Measurements from ENCODE around the gene ARID1B. TPM values are rescaled to one million over a fixed set of nuclear protein-coding genes. Genes with fewer than 3 reads are reported as not detected.
A peak's percentile ranks its signal among the peaks of the same experiment; 100 is the strongest.

Gene ARID1B
- total and polyA plus RNA-seq, 2 of the 13 experiments (the other 11 are each of a cell fraction or from before 2014, with no cell fraction given): 20.1 to 32.6 TPM

- TF ChIP-seq ATF3 (CRISPR knock-in tag; IDR thresholded peaks at IDR 0.05): peak; percentile 14; the same call in 1 of the 2 replicates
- TF ChIP-seq ZNF224 (CRISPR knock-in tag; IDR thresholded peaks at IDR 0.05): no peak
- TF ChIP-seq TBL1XR1 (IDR thresholded peaks at IDR 0.05; ENCODE audit: borderline replicate concordance, low read length, partially characterized antibody): peak; percentile 16
- TF ChIP-seq ZFY (CRISPR knock-in tag; IDR thresholded peaks at IDR 0.05): peak; percentile 98
- peak; percentile 65; the same call in 1 of the 2 replicates for TF ChIP-seq RFXAP (CRISPR knock-in tag; IDR thresholded peaks at IDR 0.05; ENCODE audit: borderline replicate concordance)
- TF ChIP-seq FOXK2 (IDR thresholded peaks at IDR 0.05): no peak
- TF ChIP-seq FOXJ3 (CRISPR knock-in tag; IDR thresholded peaks at IDR 0.05; ENCODE audit: borderline replicate concordance): peak; percentile 4; the same call in 1 of the 2 replicates
- peak; percentile 87 for TF ChIP-seq MED1 (CRISPR knock-in tag; IDR thresholded peaks at IDR 0.05)
- peak; percentile 92; the same call in 1 of the 2 replicates for TF ChIP-seq ZNF580 (CRISPR knock-in tag; IDR thresholded peaks at IDR 0.05; ENCODE audit: borderline replicate concordance, low read depth)
- no peak; the same call in 1 of the 2 replicates for TF ChIP-seq BHLHE40 (IDR thresholded peaks at IDR 0.05; ENCODE audit: low read length)
- no peak for TF ChIP-seq ATM (IDR thresholded peaks at IDR 0.05; ENCODE audit: borderline replicate concordance)
- no peak; the same call in 1 of the 2 replicates for TF ChIP-seq ELF1 (CRISPR knock-in tag; IDR thresholded peaks at IDR 0.05)
- no peak; the same call in 1 of the 2 replicates for TF ChIP-seq HMG20A (CRISPR knock-in tag; IDR thresholded peaks at IDR 0.05; ENCODE audit: borderline replicate concordance)
- TF ChIP-seq SP4 (CRISPR knock-in tag; IDR thresholded peaks at IDR 0.05): peak; percentile 87
- TF ChIP-seq ZBTB37 (CRISPR knock-in tag; IDR thresholded peaks at IDR 0.05): no peak
- peak; percentile 57 for TF ChIP-seq NR1H2 (CRISPR knock-in tag; IDR thresholded peaks at IDR 0.05; ENCODE audit: borderline replicate concordance, low read depth)
- TF ChIP-seq DMAP1 (CRISPR knock-in tag; IDR thresholded peaks at IDR 0.05): peak; percentile 94
- TF ChIP-seq ZNF232 (CRISPR knock-in tag; IDR thresholded peaks at IDR 0.05; ENCODE audit: borderline replicate concordance): peak; percentile 1
- TF ChIP-seq TCF12 (IDR thresholded peaks at IDR 0.05): no peak
- TF ChIP-seq TCF12 (CRISPR knock-in tag; IDR thresholded peaks at IDR 0.05): peak; percentile 87
- peak; percentile 86; the same call in 1 of the 2 replicates for TF ChIP-seq GLI4 (CRISPR knock-in tag; IDR thresholded peaks at IDR 0.05; ENCODE audit: borderline replicate concordance)
- no peak; the same call in 1 of the 2 replicates for TF ChIP-seq ZFP1 (CRISPR knock-in tag; IDR thresholded peaks at IDR 0.05)
- peak; percentile 97 for TF ChIP-seq SAFB2 (CRISPR knock-in tag; IDR thresholded peaks at IDR 0.05; ENCODE audit: borderline replicate concordance, low read depth)
- no peak for TF ChIP-seq MED13 (CRISPR knock-in tag; IDR thresholded peaks at IDR 0.05)
- TF ChIP-seq ZNF234 (CRISPR knock-in tag; conservative IDR thresholded peaks at IDR 0.05): peak; percentile 92; the same call in 1 of the 2 replicates
- no peak for TF ChIP-seq ZNF496 (CRISPR knock-in tag; IDR thresholded peaks at IDR 0.05; ENCODE audit: insufficient replicate concordance)
- TF ChIP-seq ZNF781 (CRISPR knock-in tag; IDR thresholded peaks at IDR 0.05; ENCODE audit: borderline replicate concordance, not compliant biosample characterization): no peak
- TF ChIP-seq ZNF790 (CRISPR knock-in tag; IDR thresholded peaks at IDR 0.05; ENCODE audit: borderline replicate concordance): peak; percentile 93; the same call in 1 of the 2 replicates
- TF ChIP-seq PHF8 (CRISPR knock-in tag; IDR thresholded peaks at IDR 0.05): peak; percentile 96
- no peak; the same call in 1 of the 2 replicates for TF ChIP-seq ZBTB20 (CRISPR knock-in tag; IDR thresholded peaks at IDR 0.05; ENCODE audit: borderline replicate concordance, low read depth)
- peak; percentile 92 for TF ChIP-seq KLF15 (CRISPR knock-in tag; IDR thresholded peaks at IDR 0.05; ENCODE audit: borderline replicate concordance)
Observed at GRCh38 chr6:157021344-157021992, 244.3 kb downstream of the ARID1B start (continued).
